Measurements from ENCODE around the gene CD209.

DNA sequence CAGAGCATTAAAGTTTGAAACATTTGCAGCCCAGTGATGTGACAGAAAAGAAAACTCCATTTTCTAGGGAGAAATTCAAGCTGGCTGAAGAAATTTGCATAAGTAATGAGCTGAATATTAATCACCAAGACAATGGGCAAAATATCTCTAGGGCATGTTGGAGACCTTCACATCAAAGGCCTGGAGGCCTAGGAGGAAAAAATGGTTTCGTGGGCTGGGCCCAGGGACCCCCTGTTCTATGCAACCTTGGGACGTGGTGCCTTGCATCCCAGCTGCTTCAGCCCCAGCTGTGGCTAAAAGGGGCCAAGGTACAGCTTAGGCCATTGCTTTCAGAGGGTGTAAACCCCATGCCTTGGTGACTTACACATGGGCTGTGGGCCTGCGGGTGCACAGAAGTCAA is 10.0 kb upstream of the CD209 start:
- no peak for TF ChIP-seq EGR1 (IDR thresholded peaks at IDR 0.05)
- no peak for TF ChIP-seq FOXM1 (IDR thresholded peaks at IDR 0.05; ENCODE audit: borderline replicate concordance, low read depth)
- no peak for TF ChIP-seq CREB1 (IDR thresholded peaks at IDR 0.05; ENCODE audit: low read depth)
- TF ChIP-seq EP300 (IDR thresholded peaks at IDR 0.05; ENCODE audit: borderline replicate concordance), result no peak
- TF ChIP-seq TEAD4 (IDR thresholded peaks at IDR 0.05), result no peak
- TF ChIP-seq TAF1 (IDR thresholded peaks at IDR 0.05; ENCODE audit: low read depth), result no peak
- TF ChIP-seq RAD21 (IDR thresholded peaks at IDR 0.05; ENCODE audit: low read depth), result no peak
- TF ChIP-seq, protein P1, sequence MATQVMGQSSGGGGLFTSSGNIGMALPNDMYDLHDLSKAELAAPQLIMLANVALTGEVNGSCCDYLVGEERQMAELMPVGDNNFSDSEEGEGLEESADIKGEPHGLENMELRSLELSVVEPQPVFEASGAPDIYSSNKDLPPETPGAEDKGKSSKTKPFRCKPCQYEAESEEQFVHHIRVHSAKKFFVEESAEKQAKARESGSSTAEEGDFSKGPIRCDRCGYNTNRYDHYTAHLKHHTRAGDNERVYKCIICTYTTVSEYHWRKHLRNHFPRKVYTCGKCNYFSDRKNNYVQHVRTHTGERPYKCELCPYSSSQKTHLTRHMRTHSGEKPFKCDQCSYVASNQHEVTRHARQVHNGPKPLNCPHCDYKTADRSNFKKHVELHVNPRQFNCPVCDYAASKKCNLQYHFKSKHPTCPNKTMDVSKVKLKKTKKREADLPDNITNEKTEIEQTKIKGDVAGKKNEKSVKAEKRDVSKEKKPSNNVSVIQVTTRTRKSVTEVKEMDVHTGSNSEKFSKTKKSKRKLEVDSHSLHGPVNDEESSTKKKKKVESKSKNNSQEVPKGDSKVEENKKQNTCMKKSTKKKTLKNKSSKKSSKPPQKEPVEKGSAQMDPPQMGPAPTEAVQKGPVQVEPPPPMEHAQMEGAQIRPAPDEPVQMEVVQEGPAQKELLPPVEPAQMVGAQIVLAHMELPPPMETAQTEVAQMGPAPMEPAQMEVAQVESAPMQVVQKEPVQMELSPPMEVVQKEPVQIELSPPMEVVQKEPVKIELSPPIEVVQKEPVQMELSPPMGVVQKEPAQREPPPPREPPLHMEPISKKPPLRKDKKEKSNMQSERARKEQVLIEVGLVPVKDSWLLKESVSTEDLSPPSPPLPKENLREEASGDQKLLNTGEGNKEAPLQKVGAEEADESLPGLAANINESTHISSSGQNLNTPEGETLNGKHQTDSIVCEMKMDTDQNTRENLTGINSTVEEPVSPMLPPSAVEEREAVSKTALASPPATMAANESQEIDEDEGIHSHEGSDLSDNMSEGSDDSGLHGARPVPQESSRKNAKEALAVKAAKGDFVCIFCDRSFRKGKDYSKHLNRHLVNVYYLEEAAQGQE (IDR thresholded peaks at IDR 0.05; ENCODE audit: low read depth), result no peak
- no peak for TF ChIP-seq CEBPB (IDR thresholded peaks at IDR 0.05)
- TF ChIP-seq, protein P2, sequence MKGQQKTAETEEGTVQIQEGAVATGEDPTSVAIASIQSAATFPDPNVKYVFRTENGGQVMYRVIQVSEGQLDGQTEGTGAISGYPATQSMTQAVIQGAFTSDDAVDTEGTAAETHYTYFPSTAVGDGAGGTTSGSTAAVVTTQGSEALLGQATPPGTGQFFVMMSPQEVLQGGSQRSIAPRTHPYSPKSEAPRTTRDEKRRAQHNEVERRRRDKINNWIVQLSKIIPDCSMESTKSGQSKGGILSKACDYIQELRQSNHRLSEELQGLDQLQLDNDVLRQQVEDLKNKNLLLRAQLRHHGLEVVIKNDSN (IDR thresholded peaks at IDR 0.05), result no peak
- TF ChIP-seq, protein P3, sequence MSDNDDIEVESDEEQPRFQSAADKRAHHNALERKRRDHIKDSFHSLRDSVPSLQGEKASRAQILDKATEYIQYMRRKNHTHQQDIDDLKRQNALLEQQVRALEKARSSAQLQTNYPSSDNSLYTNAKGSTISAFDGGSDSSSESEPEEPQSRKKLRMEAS (IDR thresholded peaks at IDR 0.05), result no peak

All from Ishikawa (cell line).